Measurements from ENCODE around the gene VSTM2L.

DNA sequence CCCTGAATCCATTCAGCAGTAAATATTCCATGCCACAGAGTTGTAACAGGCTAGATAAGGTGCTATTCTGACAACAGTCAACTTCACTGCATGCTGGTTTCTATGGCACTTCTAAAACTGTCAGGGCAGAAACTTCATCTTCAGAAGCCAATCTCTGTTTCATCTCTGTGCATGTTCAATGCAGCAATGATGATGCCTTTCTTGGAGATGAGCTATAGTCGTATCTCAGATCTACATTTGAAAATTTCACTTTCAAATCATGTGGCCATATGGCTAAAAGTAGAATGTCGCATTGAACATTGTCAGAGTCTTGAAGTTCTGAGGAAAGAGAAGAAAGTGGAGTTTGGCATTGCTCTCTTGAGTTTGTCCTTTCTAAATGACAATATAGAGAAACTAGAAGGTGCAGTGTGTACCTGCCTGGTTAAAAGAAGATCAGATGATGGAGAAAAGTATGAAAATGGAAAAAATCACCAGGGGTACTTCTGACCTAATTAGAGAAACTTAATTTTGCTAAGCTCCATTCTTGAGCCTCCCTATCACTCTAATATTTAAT, 49.0 kb upstream of the VSTM2L start:
- TF ChIP-seq POLR2AphosphoS5 (IDR thresholded peaks at IDR 0.05; ENCODE audit: low read depth, low read length) (no peak), TAF1 (IDR thresholded peaks at IDR 0.05; ENCODE audit: borderline replicate concordance, insufficient read depth, low read length) (no peak), SIN3A (IDR thresholded peaks at IDR 0.05; ENCODE audit: borderline replicate concordance, insufficient read depth, low read length) (no peak), FOXP2 (optimal IDR thresholded peaks at IDR 0.05; ENCODE audit: borderline replicate concordance, extremely low read depth, extremely low read length, insufficient read depth) (no peak)
- TF ChIP-seq, protein P1, sequence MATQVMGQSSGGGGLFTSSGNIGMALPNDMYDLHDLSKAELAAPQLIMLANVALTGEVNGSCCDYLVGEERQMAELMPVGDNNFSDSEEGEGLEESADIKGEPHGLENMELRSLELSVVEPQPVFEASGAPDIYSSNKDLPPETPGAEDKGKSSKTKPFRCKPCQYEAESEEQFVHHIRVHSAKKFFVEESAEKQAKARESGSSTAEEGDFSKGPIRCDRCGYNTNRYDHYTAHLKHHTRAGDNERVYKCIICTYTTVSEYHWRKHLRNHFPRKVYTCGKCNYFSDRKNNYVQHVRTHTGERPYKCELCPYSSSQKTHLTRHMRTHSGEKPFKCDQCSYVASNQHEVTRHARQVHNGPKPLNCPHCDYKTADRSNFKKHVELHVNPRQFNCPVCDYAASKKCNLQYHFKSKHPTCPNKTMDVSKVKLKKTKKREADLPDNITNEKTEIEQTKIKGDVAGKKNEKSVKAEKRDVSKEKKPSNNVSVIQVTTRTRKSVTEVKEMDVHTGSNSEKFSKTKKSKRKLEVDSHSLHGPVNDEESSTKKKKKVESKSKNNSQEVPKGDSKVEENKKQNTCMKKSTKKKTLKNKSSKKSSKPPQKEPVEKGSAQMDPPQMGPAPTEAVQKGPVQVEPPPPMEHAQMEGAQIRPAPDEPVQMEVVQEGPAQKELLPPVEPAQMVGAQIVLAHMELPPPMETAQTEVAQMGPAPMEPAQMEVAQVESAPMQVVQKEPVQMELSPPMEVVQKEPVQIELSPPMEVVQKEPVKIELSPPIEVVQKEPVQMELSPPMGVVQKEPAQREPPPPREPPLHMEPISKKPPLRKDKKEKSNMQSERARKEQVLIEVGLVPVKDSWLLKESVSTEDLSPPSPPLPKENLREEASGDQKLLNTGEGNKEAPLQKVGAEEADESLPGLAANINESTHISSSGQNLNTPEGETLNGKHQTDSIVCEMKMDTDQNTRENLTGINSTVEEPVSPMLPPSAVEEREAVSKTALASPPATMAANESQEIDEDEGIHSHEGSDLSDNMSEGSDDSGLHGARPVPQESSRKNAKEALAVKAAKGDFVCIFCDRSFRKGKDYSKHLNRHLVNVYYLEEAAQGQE (IDR thresholded peaks at IDR 0.05; ENCODE audit: insufficient read depth in 1 of 2, low read depth in 2 of 2, low read length in 2 of 2): no peak
